Lung (tissue), 12 donors: Measurements from ENCODE around the gene TYSND1. TPM values are rescaled to one million over a fixed set of nuclear protein-coding genes. Genes with fewer than 3 reads are reported as not detected.

ENCODE experiments used
- ATAC-seq: fragments of 200-7000 bp; cut with Tn5 transposase; one replicate; pipeline ENCODE4 v1.9.1; 2020; ENCODE audit warnings: moderate number of reproducible peaks; ENCODE audit not compliant: insufficient read depth, low FRiP score
- DNase-seq, 3 donors: peaks; one replicate each; pipeline ENCODE4 v3.0.0-alpha.2; 2013 to 2017
- H3K27ac ChIP-seq, 2 donors: one replicate each; pipeline ENCODE4 v1.5.1; 2013; ENCODE audit warnings: mild to moderate bottlenecking in 2 of 2, moderate library complexity in 2 of 2, control low read depth in 1 of 2, inconsistent platforms in 1 of 2, low read depth in 1 of 2, low read length in 1 of 2
- H3K27me3 ChIP-seq, 3 donors: one replicate each; pipeline ENCODE4 v1.5.1; 2013; ENCODE audit warnings: low read length in 2 of 3; ENCODE audit not compliant: control insufficient read depth in 3 of 3, insufficient read depth in 3 of 3
- H3K36me3 ChIP-seq, 4 donors: one replicate each; pipeline ENCODE4 v1.5.1; 2013; ENCODE audit warnings: low read length in 4 of 4, mild to moderate bottlenecking in 1 of 4, moderate library complexity in 1 of 4; ENCODE audit not compliant: control insufficient read depth in 4 of 4, insufficient read depth in 4 of 4
- H3K4me1 ChIP-seq, 5 donors: one replicate each; pipeline ENCODE4 v1.5.1; 2013; ENCODE audit warnings: low read length in 5 of 5, mild to moderate bottlenecking in 2 of 5, moderate library complexity in 1 of 5; ENCODE audit not compliant: control insufficient read depth in 5 of 5, insufficient read depth in 5 of 5
- H3K4me3 ChIP-seq: one replicate; pipeline ENCODE4 v1.5.1; 2013; ENCODE audit warnings: mild to moderate bottlenecking, control low read depth, moderate library complexity
- H3K9ac ChIP-seq, 2 donors: one replicate each; pipeline ENCODE4 v1.5.1; 2013; ENCODE audit warnings: low read length in 2 of 2, control low read depth in 1 of 2; ENCODE audit not compliant: insufficient read depth in 1 of 2
- H3K9me3 ChIP-seq, 4 donors: one replicate each; pipeline ENCODE4 v1.5.1; 2013; ENCODE audit warnings: low read length in 3 of 4, mild to moderate bottlenecking in 1 of 4, moderate library complexity in 1 of 4; ENCODE audit not compliant: control insufficient read depth in 4 of 4, insufficient read depth in 3 of 4
- WGBS, 2 donors: extraction: QIAGEN DNeasy Blood & Tissue Kit; methylation state at CpG; one replicate each; pipeline ENCODE4 v1.1.7; 2013; 5-methylcytosine and 5-hydroxymethylcytosine counted together
- polyA plus RNA-seq, 2 donors: library from polyadenylated mRNA; stranded (reverse); fragments of 200-250 nt; gene quantifications; one replicate each; pipeline ENCODE4 v1.2.1, GENCODE V29; 2013
- total RNA-seq, 2 donors: library from RNA; depleted of rRNA in 1 of 2; stranded (reverse); fragments of >200 nt in 1 of 2; gene quantifications; one replicate each; pipeline ENCODE4 v1.2.1, GENCODE V29; 2014 to 2021
- TF ChIP-seq, protein P1 (sequence below): IDR thresholded peaks from 2 replicates; pipeline ENCODE4 v1.5.1; 2012; ENCODE audit warnings: mild to moderate bottlenecking; ENCODE audit errors: control extremely low read depth, extremely low read depth
- donor health status: control.
- donor health status: control.
- donor health status: Bipolar disorder and iron deficiency.
- donor health status: healthy.
- donor health status: DM: yes; HTN: yes; CAD: no.

TYSND1 gene
- total and polyA plus RNA-seq, 4 donors = 7.5 to 14.9 (median 9.9) TPM

DNA sequence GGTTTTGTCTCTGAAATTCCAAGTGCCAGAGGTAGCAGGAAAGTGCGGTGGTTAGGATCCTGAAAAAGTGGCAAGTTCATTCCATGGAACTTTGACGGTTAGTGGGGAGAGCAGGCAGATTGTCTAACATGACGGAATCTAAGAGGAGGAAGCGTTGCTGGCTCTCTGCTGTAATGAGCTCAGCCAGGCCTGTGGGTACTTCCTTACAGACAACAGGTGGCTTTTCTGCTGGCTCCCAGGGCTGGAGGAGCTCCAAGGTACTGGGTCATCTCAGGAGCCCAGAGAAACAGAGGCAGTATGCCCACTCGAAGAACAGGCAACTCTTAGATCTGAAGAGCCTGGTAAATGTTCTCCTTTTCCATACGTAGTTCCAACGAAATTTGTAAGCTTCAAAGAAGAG, 10.8 kb downstream of the TYSND1 start:
- ATAC-seq (no peak), DNase-seq (no peak)
- H3K9me3 ChIP-seq = no peaks in the 10 kb centered on the region
- WGBS, 2 donors = 62 to 79% methylated on average over 7 of the region's 7 CpGs
- H3K27me3 ChIP-seq = no peaks in the 10 kb centered on the region
- H3K4me1 ChIP-seq = peaks cover 0 to 9% (median 1%) of the 10 kb centered on the region in 5 donors
- no peak overlapping the region for H3K27ac ChIP-seq
- no peak overlapping the region for H3K9ac ChIP-seq
- H3K36me3 ChIP-seq = peaks cover 0 to 5% (median 1%) of the 10 kb centered on the region in 4 donors
- TF ChIP-seq, protein P1, sequence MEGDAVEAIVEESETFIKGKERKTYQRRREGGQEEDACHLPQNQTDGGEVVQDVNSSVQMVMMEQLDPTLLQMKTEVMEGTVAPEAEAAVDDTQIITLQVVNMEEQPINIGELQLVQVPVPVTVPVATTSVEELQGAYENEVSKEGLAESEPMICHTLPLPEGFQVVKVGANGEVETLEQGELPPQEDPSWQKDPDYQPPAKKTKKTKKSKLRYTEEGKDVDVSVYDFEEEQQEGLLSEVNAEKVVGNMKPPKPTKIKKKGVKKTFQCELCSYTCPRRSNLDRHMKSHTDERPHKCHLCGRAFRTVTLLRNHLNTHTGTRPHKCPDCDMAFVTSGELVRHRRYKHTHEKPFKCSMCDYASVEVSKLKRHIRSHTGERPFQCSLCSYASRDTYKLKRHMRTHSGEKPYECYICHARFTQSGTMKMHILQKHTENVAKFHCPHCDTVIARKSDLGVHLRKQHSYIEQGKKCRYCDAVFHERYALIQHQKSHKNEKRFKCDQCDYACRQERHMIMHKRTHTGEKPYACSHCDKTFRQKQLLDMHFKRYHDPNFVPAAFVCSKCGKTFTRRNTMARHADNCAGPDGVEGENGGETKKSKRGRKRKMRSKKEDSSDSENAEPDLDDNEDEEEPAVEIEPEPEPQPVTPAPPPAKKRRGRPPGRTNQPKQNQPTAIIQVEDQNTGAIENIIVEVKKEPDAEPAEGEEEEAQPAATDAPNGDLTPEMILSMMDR = no peak
- no peak overlapping the region for H3K4me3 ChIP-seq

DNA sequence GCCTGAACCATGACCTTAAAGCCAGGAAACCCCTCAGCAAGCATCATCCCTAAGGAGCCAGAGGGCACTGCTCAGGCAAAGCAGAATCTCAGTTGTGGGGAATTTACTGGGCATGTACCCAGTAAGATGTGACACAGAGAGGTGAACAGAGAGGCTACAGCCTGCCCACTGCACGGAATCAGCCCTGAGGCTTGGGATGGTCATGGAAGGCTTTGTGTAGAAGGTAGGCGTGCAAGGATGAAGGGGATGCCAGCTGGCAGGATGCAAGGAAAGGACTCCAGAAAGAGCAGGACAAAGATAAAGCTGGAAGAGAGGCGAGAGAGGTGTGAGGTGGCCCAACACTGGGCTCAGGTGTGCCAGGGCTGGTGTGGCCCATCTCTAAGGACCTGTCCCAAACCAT, 11.5 kb downstream of the TYSND1 start:
- H3K9me3 ChIP-seq = no peaks in the 10 kb centered on the region
- H3K4me3 ChIP-seq = no peak overlapping the region
- ATAC-seq = no peak
- no peak for DNase-seq
- peaks cover 0 to 9% (median 4%) of the 10 kb centered on the region in 5 donors for H3K4me1 ChIP-seq
- no peak overlapping the region for H3K9ac ChIP-seq
- H3K27me3 ChIP-seq = no peaks in the 10 kb centered on the region
- no peak overlapping the region for H3K27ac ChIP-seq
- 96 to 97% methylated on average over 3 of the region's 3 CpGs for WGBS, 2 donors
- TF ChIP-seq, protein P1 = no peak
- peaks cover 0 to 5% (median 1%) of the 10 kb centered on the region in 4 donors for H3K36me3 ChIP-seq

DNA sequence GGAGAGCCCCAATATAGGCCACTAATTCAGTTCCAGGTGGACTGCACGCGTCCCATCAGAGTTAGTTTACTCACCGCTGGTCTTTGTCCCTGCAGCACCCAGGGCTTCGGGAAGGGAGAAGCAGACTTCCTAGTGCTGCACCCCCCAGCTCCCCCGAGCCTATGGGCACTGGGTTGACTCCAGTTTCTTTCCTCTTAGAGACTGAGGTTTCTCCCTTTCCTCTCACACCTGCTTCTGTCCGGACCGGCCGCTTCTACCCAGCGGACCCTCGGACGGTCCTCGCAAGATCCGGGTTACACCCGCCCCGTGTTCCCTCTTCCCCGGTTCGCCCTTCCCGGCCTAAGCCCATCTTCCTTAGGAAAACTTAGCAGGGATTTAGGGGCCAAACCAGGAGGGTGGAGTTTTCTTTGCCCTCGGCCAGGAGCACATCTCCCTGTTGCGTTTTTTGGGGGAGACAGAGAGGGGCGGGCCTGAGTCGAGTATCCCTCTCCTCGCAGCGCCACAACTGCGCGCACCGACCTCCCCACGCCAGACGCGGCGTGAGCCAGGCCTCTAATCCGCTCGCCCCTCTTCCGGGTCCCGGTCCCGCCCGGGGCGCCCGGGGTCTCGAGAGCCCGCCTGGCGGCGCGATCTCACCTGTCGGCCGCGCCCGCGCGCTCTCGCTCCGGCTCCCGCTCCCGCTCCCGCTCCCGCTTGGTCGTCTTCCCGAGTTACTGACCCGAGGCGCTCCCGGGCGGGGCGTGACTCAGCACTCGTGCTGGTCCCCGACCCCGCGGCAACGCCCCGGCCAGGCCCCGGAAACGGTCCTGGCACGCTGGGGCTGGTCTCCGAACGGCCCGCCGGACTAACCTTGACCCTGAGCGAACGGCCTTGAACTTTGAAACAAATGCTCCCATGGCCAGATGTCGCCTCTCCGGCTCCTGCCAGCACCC, 14.1 kb downstream of the TYSND1 start, which contains the start of gene AIFM2:
Gene AIFM2 (minus strand): TSS at position 728 of the 932 bp plus-strand sequence. CDS start 8,741 bp downstream, outside the sequence.
- H3K27ac ChIP-seq = peak within 1 kb of the TSS; percentile 84 to 88
- H3K9me3 ChIP-seq = no peaks in the 10 kb centered on the region
- peak within 1 kb of the TSS; percentile 64 for H3K4me3 ChIP-seq
- no peaks in the 10 kb centered on the region for H3K27me3 ChIP-seq
- H3K4me1 ChIP-seq = peaks cover 0 to 9% (median 4%) of the 10 kb centered on the region in 5 donors
- peak; percentile 73 for ATAC-seq
- TF ChIP-seq, protein P1 = no peak
- H3K36me3 ChIP-seq = no peaks in the 10 kb centered on the region
- WGBS, 2 donors = 7 to 10% methylated on average over 64 to 80 of the region's 80 CpGs
- H3K9ac ChIP-seq = peak within 1 kb of the TSS; percentile 24 to 37
- DNase-seq = peak; percentile 57 to 78 (median 66)
